Neural crest cell (in vitro differentiated cells): Measurements from ENCODE around the gene WDFY4. TPM values are rescaled to one million over a fixed set of nuclear protein-coding genes. Genes with fewer than 3 reads are reported as not detected.

Experiments used
- DNase-seq: peaks from one replicate; pipeline ENCODE4 v3.0.0; 2021; ENCODE audit warnings: low read depth, mixed read lengths, low spot score
- H3K27ac Mint-ChIP-seq: one replicate; pipeline ENCODE4 v1.8.0; 2021; ENCODE audit warnings: mild to moderate bottlenecking, mixed read lengths; ENCODE audit not compliant: unreplicated experiment
- H3K27me3 Mint-ChIP-seq: 2 replicates; pipeline ENCODE4 v1.8.0; 2021; ENCODE audit warnings: low read depth, mild to moderate bottlenecking, mixed read lengths
- H3K36me3 Mint-ChIP-seq: 2 replicates; pipeline ENCODE4 v1.8.0; 2021; ENCODE audit warnings: low read depth, mild to moderate bottlenecking, mixed read lengths
- H3K4me1 Mint-ChIP-seq: 2 replicates; pipeline ENCODE4 v1.8.0; 2021; ENCODE audit warnings: mixed read lengths
- H3K4me3 Mint-ChIP-seq: one replicate; pipeline ENCODE4 v1.8.0; 2021; ENCODE audit warnings: mild to moderate bottlenecking, mixed read lengths
- H3K9me3 Mint-ChIP-seq: 2 replicates; pipeline ENCODE4 v1.8.0; 2021; ENCODE audit warnings: mixed read lengths
- CTCF ChIP-seq: fragments of 200-600 bp; sonication (generic); conservative IDR thresholded peaks from 2 replicates; pipeline ENCODE4 v1.5.0; 2021; ENCODE audit warnings: antibody characterized with exemption, mild to moderate bottlenecking
- total RNA-seq: library from RNA; stranded (reverse); gene quantifications from 2 replicates; pipeline ENCODE4 v1.2.1, GENCODE V29; 2021

Gene WDFY4
- total RNA-seq, 1 donor from 2014 or later = not detected

- no peak for TF ChIP-seq CTCF
- Mint-ChIP-seq H3K27me3 (no peaks in the 10 kb centered on the region), H3K27ac (peak overlapping the region; percentile 23), H3K4me3 (no peak overlapping the region), H3K4me1 (no peaks in the 10 kb centered on the region), H3K9me3 (no peaks in the 10 kb centered on the region), H3K36me3 (no peaks in the 10 kb centered on the region)
- no peak for DNase-seq
Observed at GRCh38 chr10:48946891-48947500, 262.3 kb downstream of the WDFY4 start.

GRCh38 chr10:48947690-48948469 is 263.2 kb downstream of the WDFY4 start:
- no peak overlapping the region for H3K27ac Mint-ChIP-seq
- no peaks in the 10 kb centered on the region for H3K4me1 Mint-ChIP-seq
- no peak for DNase-seq
- H3K36me3 Mint-ChIP-seq = no peaks in the 10 kb centered on the region
- no peak for TF ChIP-seq CTCF
- H3K4me3 Mint-ChIP-seq = no peak overlapping the region
- H3K27me3 Mint-ChIP-seq = no peaks in the 10 kb centered on the region
- H3K9me3 Mint-ChIP-seq = no peaks in the 10 kb centered on the region

- no peak for DNase-seq
- no peaks in the 10 kb centered on the region for H3K9me3 Mint-ChIP-seq
- H3K4me3 Mint-ChIP-seq = no peak overlapping the region
- no peaks in the 10 kb centered on the region for H3K4me1 Mint-ChIP-seq
- H3K36me3 Mint-ChIP-seq = no peaks in the 10 kb centered on the region
- no peak for TF ChIP-seq CTCF
- no peak overlapping the region for H3K27ac Mint-ChIP-seq
- H3K27me3 Mint-ChIP-seq = no peaks in the 10 kb centered on the region
Observed at GRCh38 chr10:48948470-48949037, 263.9 kb downstream of the WDFY4 start.

- Mint-ChIP-seq H3K27me3 (no peaks in the 10 kb centered on the region), H3K4me3 (no peak overlapping the region), H3K36me3 (no peaks in the 10 kb centered on the region), H3K9me3 (no peaks in the 10 kb centered on the region), H3K27ac (no peak overlapping the region), H3K4me1 (no peaks in the 10 kb centered on the region)
- no peak for TF ChIP-seq CTCF
- DNase-seq = no peak
Observed at GRCh38 chr10:48951707-48952106, 267.0 kb downstream of the WDFY4 start.

GRCh38 chr10:48957361-48958151 is 272.9 kb downstream of the WDFY4 start:
- no peak for DNase-seq
- no peaks in the 10 kb centered on the region for H3K36me3 Mint-ChIP-seq
- peaks cover 8% of the 10 kb centered on the region for H3K27me3 Mint-ChIP-seq
- no peak for TF ChIP-seq CTCF
- H3K4me3 Mint-ChIP-seq = no peak overlapping the region
- peaks cover 5% of the 10 kb centered on the region for H3K9me3 Mint-ChIP-seq
- H3K4me1 Mint-ChIP-seq = no peaks in the 10 kb centered on the region
- no peak overlapping the region for H3K27ac Mint-ChIP-seq
